Ishikawa (cell line): ENCODE measurements around the gene TNFAIP8L3.

ENCODE experiments used
- CEBPB ChIP-seq: IDR thresholded peaks from 2 replicates; pipeline ENCODE4 v1.6.1; 2012
- CREB1 ChIP-seq: IDR thresholded peaks from 2 replicates; pipeline ENCODE4 v1.6.1; 2012; ENCODE audit warnings: low read depth
- EGR1 ChIP-seq: IDR thresholded peaks from 2 replicates; pipeline ENCODE4 v1.6.1; 2012
- EP300 ChIP-seq: IDR thresholded peaks from 2 replicates; pipeline ENCODE4 v1.6.1; 2012; ENCODE audit warnings: borderline replicate concordance
- FOXM1 ChIP-seq: IDR thresholded peaks from 2 replicates; pipeline ENCODE4 v1.6.1; 2012; ENCODE audit warnings: low read depth, borderline replicate concordance
- NFIC ChIP-seq: IDR thresholded peaks from 2 replicates; pipeline ENCODE4 v1.6.1; 2012
- RAD21 ChIP-seq: IDR thresholded peaks from 2 replicates; pipeline ENCODE4 v1.6.1; 2012; ENCODE audit warnings: low read depth
- TAF1 ChIP-seq: IDR thresholded peaks from 2 replicates; pipeline ENCODE4 v1.6.1; 2012; ENCODE audit warnings: low read depth, mild to moderate bottlenecking
- TCF12 ChIP-seq: IDR thresholded peaks from 2 replicates; pipeline ENCODE4 v1.6.1; 2012; ENCODE audit warnings: low read depth
- TEAD4 ChIP-seq: IDR thresholded peaks from 2 replicates; pipeline ENCODE4 v1.6.1; 2012
- USF1 ChIP-seq: IDR thresholded peaks from 2 replicates; pipeline ENCODE4 v1.6.1; 2012
- YY1 ChIP-seq: IDR thresholded peaks from 2 replicates; pipeline ENCODE4 v1.6.1; 2012; ENCODE audit warnings: low read depth
- ZBTB7A ChIP-seq: IDR thresholded peaks from 2 replicates; pipeline ENCODE4 v1.6.1; 2012; ENCODE audit warnings: low read depth
- TF ChIP-seq, protein P1 (sequence below): IDR thresholded peaks from 2 replicates; pipeline ENCODE4 v1.6.1; 2012; ENCODE audit warnings: low read depth, mild to moderate bottlenecking
- TF ChIP-seq, protein P2 (sequence below): IDR thresholded peaks from 2 replicates; pipeline ENCODE4 v1.6.1; 2012

The TNFAIP8L3 gene

DNA sequence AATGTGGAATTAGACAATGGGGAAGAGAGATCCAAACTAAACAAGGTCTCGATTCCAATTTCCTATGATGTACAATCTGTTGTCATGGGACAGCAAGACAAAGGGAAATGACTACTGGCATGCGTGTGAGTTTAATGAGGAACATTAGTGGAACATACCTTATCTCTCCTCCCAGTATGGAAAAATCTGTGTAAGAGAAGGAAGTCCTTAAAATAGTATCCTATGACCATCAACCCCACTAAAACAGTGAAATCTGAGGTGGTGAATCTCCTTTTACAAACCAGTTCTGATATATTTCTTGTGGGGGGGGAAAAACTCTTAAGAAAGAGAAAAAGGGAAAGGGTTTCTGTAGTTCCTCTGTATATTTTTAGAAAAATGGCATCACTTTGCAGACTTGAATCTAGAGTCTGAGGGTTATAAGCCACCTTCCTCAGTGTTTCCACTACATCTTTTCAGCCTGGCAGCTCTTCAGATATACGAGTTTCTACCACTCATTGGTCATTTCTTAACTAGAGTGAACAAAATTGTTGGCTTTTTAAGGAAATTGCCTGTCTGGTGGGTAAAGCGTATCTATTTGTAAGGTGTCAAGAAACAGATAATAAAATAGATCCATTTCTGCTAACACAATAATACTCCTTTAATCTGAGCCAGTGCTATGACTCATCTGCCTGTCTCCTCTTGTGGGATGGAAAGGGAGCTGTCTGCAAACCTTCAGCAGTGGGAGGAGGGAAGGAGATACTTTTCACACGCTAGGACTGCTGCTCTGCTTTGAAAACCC is 3.0 kb upstream of the TNFAIP8L3 start:
- no peak for TF ChIP-seq ZBTB7A
- no peak for TF ChIP-seq RAD21
- no peak for TF ChIP-seq USF1
- TF ChIP-seq NFIC: no peak
- no peak for TF ChIP-seq YY1
- TF ChIP-seq TCF12: no peak
- TF ChIP-seq, protein P1, sequence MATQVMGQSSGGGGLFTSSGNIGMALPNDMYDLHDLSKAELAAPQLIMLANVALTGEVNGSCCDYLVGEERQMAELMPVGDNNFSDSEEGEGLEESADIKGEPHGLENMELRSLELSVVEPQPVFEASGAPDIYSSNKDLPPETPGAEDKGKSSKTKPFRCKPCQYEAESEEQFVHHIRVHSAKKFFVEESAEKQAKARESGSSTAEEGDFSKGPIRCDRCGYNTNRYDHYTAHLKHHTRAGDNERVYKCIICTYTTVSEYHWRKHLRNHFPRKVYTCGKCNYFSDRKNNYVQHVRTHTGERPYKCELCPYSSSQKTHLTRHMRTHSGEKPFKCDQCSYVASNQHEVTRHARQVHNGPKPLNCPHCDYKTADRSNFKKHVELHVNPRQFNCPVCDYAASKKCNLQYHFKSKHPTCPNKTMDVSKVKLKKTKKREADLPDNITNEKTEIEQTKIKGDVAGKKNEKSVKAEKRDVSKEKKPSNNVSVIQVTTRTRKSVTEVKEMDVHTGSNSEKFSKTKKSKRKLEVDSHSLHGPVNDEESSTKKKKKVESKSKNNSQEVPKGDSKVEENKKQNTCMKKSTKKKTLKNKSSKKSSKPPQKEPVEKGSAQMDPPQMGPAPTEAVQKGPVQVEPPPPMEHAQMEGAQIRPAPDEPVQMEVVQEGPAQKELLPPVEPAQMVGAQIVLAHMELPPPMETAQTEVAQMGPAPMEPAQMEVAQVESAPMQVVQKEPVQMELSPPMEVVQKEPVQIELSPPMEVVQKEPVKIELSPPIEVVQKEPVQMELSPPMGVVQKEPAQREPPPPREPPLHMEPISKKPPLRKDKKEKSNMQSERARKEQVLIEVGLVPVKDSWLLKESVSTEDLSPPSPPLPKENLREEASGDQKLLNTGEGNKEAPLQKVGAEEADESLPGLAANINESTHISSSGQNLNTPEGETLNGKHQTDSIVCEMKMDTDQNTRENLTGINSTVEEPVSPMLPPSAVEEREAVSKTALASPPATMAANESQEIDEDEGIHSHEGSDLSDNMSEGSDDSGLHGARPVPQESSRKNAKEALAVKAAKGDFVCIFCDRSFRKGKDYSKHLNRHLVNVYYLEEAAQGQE: no peak
- no peak for TF ChIP-seq EGR1
- TF ChIP-seq, protein P2, sequence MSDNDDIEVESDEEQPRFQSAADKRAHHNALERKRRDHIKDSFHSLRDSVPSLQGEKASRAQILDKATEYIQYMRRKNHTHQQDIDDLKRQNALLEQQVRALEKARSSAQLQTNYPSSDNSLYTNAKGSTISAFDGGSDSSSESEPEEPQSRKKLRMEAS: no peak
- no peak for TF ChIP-seq CREB1
- no peak for TF ChIP-seq CEBPB
- no peak for TF ChIP-seq FOXM1
- no peak for TF ChIP-seq TAF1
- no peak for TF ChIP-seq EP300
- no peak for TF ChIP-seq TEAD4

DNA sequence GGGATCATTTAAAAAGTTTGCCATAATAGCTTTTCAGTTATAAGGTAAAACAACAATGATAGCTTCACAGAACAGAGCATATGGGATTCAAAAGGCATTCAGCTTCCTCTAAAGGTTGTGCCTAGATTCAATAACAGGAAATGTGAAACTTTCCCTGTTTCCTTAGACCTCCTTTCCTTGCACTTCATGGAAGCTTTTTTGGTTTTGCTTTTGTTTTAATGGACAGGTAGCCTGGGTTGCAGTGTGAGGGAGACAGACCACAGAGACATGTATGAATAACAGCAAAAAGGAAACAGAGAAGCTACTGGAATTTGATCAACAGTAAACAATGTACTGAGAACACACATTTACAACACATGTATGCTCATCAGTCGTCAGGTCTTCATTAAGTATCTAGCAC is 2.3 kb upstream of the TNFAIP8L3 start:
- TF ChIP-seq, protein P2: no peak
- TF ChIP-seq NFIC (no peak), EP300 (no peak), TAF1 (no peak), FOXM1 (no peak), TEAD4 (no peak), RAD21 (no peak), CEBPB (no peak)

- TF ChIP-seq EGR1 (no peak), NFIC (no peak), CEBPB (no peak), TCF12 (no peak), USF1 (no peak), YY1 (no peak)
- TF ChIP-seq, protein P1: no peak
Observed at GRCh38 chr15:51095681-51096331, 1.1 kb upstream of the TNFAIP8L3 start.

GRCh38 chr15:51093839-51094605 is 684 bp downstream of the TNFAIP8L3 start:
- no peak for TF ChIP-seq TAF1
- no peak for TF ChIP-seq NFIC
- TF ChIP-seq, protein P2: no peak
- TF ChIP-seq ZBTB7A: no peak
- no peak for TF ChIP-seq TCF12
- TF ChIP-seq EP300: no peak
- TF ChIP-seq RAD21: no peak
- no peak for TF ChIP-seq FOXM1
- TF ChIP-seq, protein P1: no peak
- no peak for TF ChIP-seq CEBPB
- TF ChIP-seq TEAD4: no peak
- no peak for TF ChIP-seq USF1
